Rectal smooth muscle tissue (tissue), 1 donor: ENCODE results near the gene SCFD1.
"Not testable (repeated sequence)": the region's sequence is repeated elsewhere in the genome, so short reads cannot be mapped to it uniquely, and the experiment has no call there.

ENCODE experiments used
- H3K27ac ChIP-seq: one replicate; pipeline ENCODE4 v1.7.0; 2013; ENCODE audit warnings: low read depth, low read length, inconsistent platforms
- H3K27me3 ChIP-seq: one replicate; pipeline ENCODE4 v1.7.0; 2013; ENCODE audit warnings: low read length; ENCODE audit not compliant: control insufficient read depth, insufficient read depth
- H3K36me3 ChIP-seq: one replicate; pipeline ENCODE4 v1.7.0; 2013; ENCODE audit warnings: low read length; ENCODE audit not compliant: control insufficient read depth, insufficient read depth
- H3K4me1 ChIP-seq: one replicate; pipeline ENCODE4 v1.7.0; 2013; ENCODE audit warnings: low read length; ENCODE audit not compliant: control insufficient read depth, insufficient read depth
- H3K4me3 ChIP-seq: one replicate; pipeline ENCODE4 v1.7.0; 2013; ENCODE audit warnings: low read length
- H3K9ac ChIP-seq: one replicate; pipeline ENCODE4 v1.7.0; 2013; ENCODE audit warnings: low read length

SCFD1 gene, protein sequence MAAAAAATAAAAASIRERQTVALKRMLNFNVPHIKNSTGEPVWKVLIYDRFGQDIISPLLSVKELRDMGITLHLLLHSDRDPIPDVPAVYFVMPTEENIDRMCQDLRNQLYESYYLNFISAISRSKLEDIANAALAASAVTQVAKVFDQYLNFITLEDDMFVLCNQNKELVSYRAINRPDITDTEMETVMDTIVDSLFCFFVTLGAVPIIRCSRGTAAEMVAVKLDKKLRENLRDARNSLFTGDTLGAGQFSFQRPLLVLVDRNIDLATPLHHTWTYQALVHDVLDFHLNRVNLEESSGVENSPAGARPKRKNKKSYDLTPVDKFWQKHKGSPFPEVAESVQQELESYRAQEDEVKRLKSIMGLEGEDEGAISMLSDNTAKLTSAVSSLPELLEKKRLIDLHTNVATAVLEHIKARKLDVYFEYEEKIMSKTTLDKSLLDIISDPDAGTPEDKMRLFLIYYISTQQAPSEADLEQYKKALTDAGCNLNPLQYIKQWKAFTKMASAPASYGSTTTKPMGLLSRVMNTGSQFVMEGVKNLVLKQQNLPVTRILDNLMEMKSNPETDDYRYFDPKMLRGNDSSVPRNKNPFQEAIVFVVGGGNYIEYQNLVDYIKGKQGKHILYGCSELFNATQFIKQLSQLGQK

GRCh38 chr14:30621940-30622830, at the start of gene SCFD1:
Gene SCFD1, plus strand, starts transcription at chr14:30622319. Its CDS starts 20 bp downstream, at chr14:30622339.
- no peaks in the 10 kb centered on the region for H3K36me3 ChIP-seq
- peaks cover 2% of the 10 kb centered on the region for H3K4me1 ChIP-seq

DNA sequence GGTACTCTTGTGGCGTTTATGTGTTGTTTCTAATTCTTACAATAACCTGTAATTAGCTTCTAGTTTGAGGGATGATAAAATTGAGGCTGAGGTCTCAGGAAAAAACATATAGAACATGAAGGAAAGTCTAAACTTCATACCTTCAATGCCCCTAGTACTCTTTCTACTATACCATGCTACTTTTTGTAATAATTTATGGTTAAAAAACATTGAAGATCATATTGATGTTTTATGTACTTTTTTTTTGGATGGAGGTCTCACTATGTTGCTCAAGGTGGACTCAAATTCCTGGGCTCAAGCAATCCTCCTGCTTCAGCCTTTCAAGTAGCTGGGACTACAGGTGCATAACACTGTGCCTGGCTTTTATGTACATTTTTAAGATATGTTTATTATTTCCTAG, 49.3 kb upstream of the SCFD1 start:
- Histone ChIP-seq H3K27me3 (no peaks in the 10 kb centered on the region), H3K4me3 (no peak overlapping the region), H3K4me1 (peaks cover 6% of the 10 kb centered on the region), H3K9ac (no peak overlapping the region), H3K27ac (no peak overlapping the region), H3K36me3 (no peaks in the 10 kb centered on the region)

More at GRCh38 chr14:30621940-30622830, at the start of gene SCFD1:
- Histone ChIP-seq H3K27me3 (no peaks in the 10 kb centered on the region), H3K9ac (peak within 1 kb of the TSS; percentile 99), H3K4me3 (peak within 1 kb of the TSS; percentile 97), H3K27ac (peak within 1 kb of the TSS; percentile 83)

DNA sequence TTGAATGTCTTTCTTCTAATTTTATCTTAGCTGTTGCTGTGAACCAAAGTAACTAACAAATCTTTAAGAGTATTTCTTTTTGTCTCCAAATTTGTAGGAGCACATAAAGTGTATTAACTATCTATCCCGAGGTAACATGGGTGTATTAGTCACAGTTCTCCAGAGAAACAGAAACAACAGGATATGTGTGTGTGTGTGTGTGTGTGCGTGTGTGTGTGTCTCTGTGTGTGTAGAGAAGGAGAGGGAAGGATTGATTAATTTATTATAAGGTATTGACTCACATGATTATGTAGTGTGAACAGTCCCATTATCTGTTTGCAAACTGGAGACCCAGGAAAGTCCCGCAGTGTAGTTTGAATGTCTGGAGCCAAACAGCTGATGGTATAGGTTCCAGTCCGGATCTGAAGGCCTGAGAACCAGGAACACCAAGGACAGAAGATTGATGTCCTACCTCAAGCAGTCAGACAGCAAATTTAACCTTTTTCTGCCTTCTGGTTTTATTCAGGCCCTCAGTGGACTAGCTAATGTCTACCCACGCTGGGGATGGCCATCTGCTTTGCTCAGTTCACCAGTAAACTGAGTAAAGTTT, 48.8 kb upstream of the SCFD1 start:
- H3K27ac ChIP-seq = no peak overlapping the region
- H3K36me3 ChIP-seq = no peaks in the 10 kb centered on the region
- H3K9ac ChIP-seq = no peak overlapping the region
- no peaks in the 10 kb centered on the region for H3K27me3 ChIP-seq
- H3K4me3 ChIP-seq = no peak overlapping the region
- peaks cover 6% of the 10 kb centered on the region for H3K4me1 ChIP-seq

- Histone ChIP-seq H3K4me1 (peaks cover 6% of the 10 kb centered on the region), H3K27me3 (no peaks in the 10 kb centered on the region), H3K4me3 (no peak overlapping the region)
These were observed 48.2 kb upstream of the SCFD1 start for GRCh38 chr14:30573966-30574365.

DNA sequence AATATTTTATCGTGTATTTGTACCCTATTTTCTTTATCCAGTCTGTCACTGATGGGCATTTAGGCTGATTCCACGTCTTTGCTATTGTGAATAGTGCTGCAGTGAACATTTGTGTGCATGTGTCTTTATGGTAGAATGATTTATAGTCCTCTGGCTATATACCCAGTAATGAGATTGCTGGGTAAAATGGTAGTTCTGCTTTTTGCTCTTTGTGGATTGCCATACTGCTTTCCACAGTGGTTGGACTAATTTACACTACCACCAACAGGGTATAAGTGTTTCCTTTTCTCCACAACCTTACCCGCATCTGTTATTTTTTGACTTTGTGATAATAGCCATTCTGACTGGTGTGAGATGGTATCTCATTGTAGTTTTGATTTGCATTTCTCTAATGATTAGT, 47.3 kb upstream of the SCFD1 start:
- H3K36me3 ChIP-seq, H3K9ac ChIP-seq, H3K4me1 ChIP-seq, H3K4me3 ChIP-seq, H3K27me3 ChIP-seq, H3K27ac ChIP-seq: not testable (repeated sequence)

More at GRCh38 chr14:30573966-30574365, 48.2 kb upstream of the SCFD1 start:
- Histone ChIP-seq H3K9ac (no peak overlapping the region), H3K36me3 (no peaks in the 10 kb centered on the region), H3K27ac (no peak overlapping the region)

GRCh38 chr14:30576333-30576732, 45.8 kb upstream of the SCFD1 start:
- H3K27ac ChIP-seq, H3K9ac ChIP-seq, H3K27me3 ChIP-seq, H3K4me3 ChIP-seq, H3K4me1 ChIP-seq, H3K36me3 ChIP-seq: not testable (repeated sequence)

GRCh38 chr14:30580616-30581282, 41.4 kb upstream of the SCFD1 start:
- Histone ChIP-seq H3K27ac (no peak overlapping the region), H3K9ac (no peak overlapping the region), H3K4me1 (no peaks in the 10 kb centered on the region), H3K27me3 (no peaks in the 10 kb centered on the region), H3K4me3 (no peak overlapping the region), H3K36me3 (no peaks in the 10 kb centered on the region)

DNA sequence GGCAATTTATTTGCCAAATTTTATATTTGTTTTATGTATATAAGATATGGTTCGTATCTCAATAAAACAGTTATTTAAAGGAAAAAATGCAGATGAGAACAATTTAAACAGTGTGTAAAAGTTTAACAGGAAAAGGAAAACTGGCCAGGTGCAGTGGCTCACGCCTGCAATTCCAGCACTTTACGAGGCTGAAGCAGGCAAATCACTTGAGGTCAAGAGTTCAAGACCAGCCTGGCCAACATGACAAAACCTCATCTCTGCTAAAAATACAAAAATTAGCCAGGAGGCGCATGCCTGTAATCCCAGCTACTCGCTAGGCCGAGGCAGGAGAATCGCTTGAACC, 40.9 kb upstream of the SCFD1 start:
- no peak overlapping the region for H3K4me3 ChIP-seq
- H3K27me3 ChIP-seq = no peaks in the 10 kb centered on the region
- no peak overlapping the region for H3K9ac ChIP-seq
- no peak overlapping the region for H3K27ac ChIP-seq
- H3K4me1 ChIP-seq = no peaks in the 10 kb centered on the region
- H3K36me3 ChIP-seq = no peaks in the 10 kb centered on the region

- Histone ChIP-seq H3K36me3 (no peaks in the 10 kb centered on the region), H3K27ac (no peak overlapping the region), H3K27me3 (no peaks in the 10 kb centered on the region), H3K4me3 (no peak overlapping the region), H3K4me1 (no peaks in the 10 kb centered on the region), H3K9ac (no peak overlapping the region)
These were observed 39.7 kb upstream of the SCFD1 start for GRCh38 chr14:30582376-30582775.

DNA sequence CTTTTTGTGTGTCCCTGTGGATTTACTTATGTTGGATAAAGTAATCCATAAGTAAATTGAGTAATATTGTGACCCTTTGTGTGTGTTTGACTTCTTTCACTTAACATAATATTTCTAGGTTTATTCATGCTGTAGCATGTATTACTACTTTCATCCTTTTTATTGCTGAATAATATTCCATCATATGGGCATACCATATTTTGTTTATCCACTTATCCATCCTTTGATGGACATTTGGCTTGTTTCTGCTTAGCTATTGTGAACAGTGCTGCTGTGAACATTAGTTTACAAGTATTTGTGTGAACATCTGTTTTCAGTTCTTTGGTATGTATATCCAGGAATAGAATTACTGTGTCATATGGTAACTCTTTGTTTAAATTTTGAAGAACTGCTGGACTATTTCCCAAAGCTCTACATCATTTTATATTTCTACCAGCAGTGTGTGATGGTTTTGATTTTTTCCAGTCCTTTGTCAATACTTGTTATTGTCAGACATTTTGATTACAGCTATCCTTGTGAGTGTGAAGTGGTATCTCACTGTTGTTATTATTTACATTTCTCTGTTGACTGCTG, 38.0 kb upstream of the SCFD1 start:
- no peak overlapping the region for H3K4me3 ChIP-seq
- H3K27ac ChIP-seq = no peak overlapping the region
- H3K36me3 ChIP-seq = no peaks in the 10 kb centered on the region
- H3K4me1 ChIP-seq = no peaks in the 10 kb centered on the region
- H3K27me3 ChIP-seq = no peaks in the 10 kb centered on the region
- no peak overlapping the region for H3K9ac ChIP-seq

- no peaks in the 10 kb centered on the region for H3K27me3 ChIP-seq
- no peak overlapping the region for H3K4me3 ChIP-seq
- no peaks in the 10 kb centered on the region for H3K4me1 ChIP-seq
- H3K27ac ChIP-seq = no peak overlapping the region
- no peak overlapping the region for H3K9ac ChIP-seq
- no peaks in the 10 kb centered on the region for H3K36me3 ChIP-seq
These were observed 36.9 kb upstream of the SCFD1 start for GRCh38 chr14:30585204-30585603.
